HepG2 (cell line): ENCODE measurements around the gene POLR1H. TPM values are rescaled to one million over a fixed set of nuclear protein-coding genes. Genes with fewer than 3 reads are reported as not detected.

Experiments used
- CBX1 ChIP-seq: IDR thresholded peaks from one replicate; pipeline ENCODE4 v1.6.1; 2016; ENCODE audit warnings: antibody characterized with exemption, low read depth
- FOXP1 ChIP-seq, 2 experiments: fragments of 450-650 bp in 1 of 2; IDR thresholded peaks; 2 replicates each; pipeline ENCODE4 v1.6.1; 2017 to 2018; ENCODE audit warnings: antibody characterized with exemption in 1 of 2
- GATAD2A ChIP-seq: IDR thresholded peaks from 2 replicates; pipeline ENCODE4 v1.6.1; 2016
- THYN1 ChIP-seq: sonication (generic); formaldehyde crosslinking; IDR thresholded peaks from 2 replicates; pipeline ENCODE4 v1.8.1; 2023; ENCODE audit warnings: low read depth, mild to moderate bottlenecking, moderate library complexity, missing genetic modification reagents, borderline replicate concordance
- ZMAT3 ChIP-seq: sonication (generic); formaldehyde crosslinking; conservative IDR thresholded peaks from 2 replicates; pipeline ENCODE4 v1.7.0; 2021; ENCODE audit warnings: missing genetic modification reagents
- ZMYM3 ChIP-seq: sonication (generic); formaldehyde crosslinking; IDR thresholded peaks from 2 replicates; pipeline ENCODE4 v1.5.1; 2020; ENCODE audit warnings: mild to moderate bottlenecking, missing genetic modification reagents
- ZNF382 ChIP-seq: sonication (generic); formaldehyde crosslinking; IDR thresholded peaks from 2 replicates; pipeline ENCODE4 v1.5.0; 2020; ENCODE audit warnings: missing genetic modification reagents, mild to moderate bottlenecking, borderline replicate concordance
- ZNF430 ChIP-seq: sonication (generic); formaldehyde crosslinking; IDR thresholded peaks from 2 replicates; pipeline ENCODE4 v1.9.0; 2021; ENCODE audit warnings: mild to moderate bottlenecking, missing genetic modification reagents
- ZNF501 ChIP-seq: sonication (generic); formaldehyde crosslinking; IDR thresholded peaks from 2 replicates; pipeline ENCODE4 v1.5.1; 2020; ENCODE audit warnings: mild to moderate bottlenecking, moderate library complexity, missing genetic modification reagents
- ZNF614 ChIP-seq: IDR thresholded peaks from 2 replicates; pipeline ENCODE4 v1.6.1; 2018; ENCODE audit warnings: missing biosample characterization, missing genetic modification reagents, inconsistent platforms, borderline replicate concordance
- ZNF766 ChIP-seq: sonication (generic); formaldehyde crosslinking; IDR thresholded peaks from 2 replicates; pipeline ENCODE4 v1.5.0; 2020; ENCODE audit warnings: missing genetic modification reagents, borderline replicate concordance
- polyA plus RNA-seq, 8 experiments: library from polyadenylated mRNA; depleted of rRNA in 3 of 8; stranded (reverse) in 7 of 8; unstranded in 1 of 8; fragments of >200 nt; fragmentation: Illumina TruSeq in 4 of 8; extraction: Trizol in 4 of 8; gene quantifications; 2 replicates each; pipeline versions ENCODE4 v1.2.1 to v1.2.3, GENCODE V29; 2011 to 2016; ENCODE audit warnings: low read depth in 4 of 8, missing spikeins in 1 of 8, mixed read lengths in 1 of 8; ENCODE audit not compliant: insufficient read depth in 1 of 8
- total RNA-seq, 5 experiments: library from RNA; depleted of rRNA; stranded (reverse); fragments of >200 nt; fragmentation: Illumina TruSeq; extraction: Trizol; gene quantifications; 2 replicates each; pipeline ENCODE4 v1.2.3, GENCODE V29; 2016; ENCODE audit warnings: low read depth in 1 of 5
- TF ChIP-seq, protein P1 (sequence below): sonication (generic); formaldehyde crosslinking; IDR thresholded peaks from one replicate; pipeline ENCODE4 v1.5.1; 2020; ENCODE audit warnings: mild to moderate bottlenecking, missing genetic modification reagents; ENCODE audit errors: not compliant biosample characterization
- TF ChIP-seq, protein P2 (sequence below): IDR thresholded peaks from 2 replicates; pipeline ENCODE4 v1.6.1; 2016; ENCODE audit warnings: low read depth, control low read depth
- TF ChIP-seq, protein P3 (sequence below): sonication (generic); formaldehyde crosslinking; IDR thresholded peaks from 2 replicates; pipeline ENCODE4 v1.5.1; 2020; ENCODE audit warnings: missing genetic modification reagents, mild to moderate bottlenecking, borderline replicate concordance
- TF ChIP-seq, protein P4 (sequence below): IDR thresholded peaks from 2 replicates; pipeline ENCODE4 v1.6.1; 2016; ENCODE audit warnings: missing biosample characterization, missing genetic modification reagents, low read depth

The POLR1H gene
- total and polyA plus RNA-seq, 2 of the 13 experiments (the other 11 are each of a cell fraction or from before 2014, with no cell fraction given), result 61.4 to 79.8 TPM

DNA sequence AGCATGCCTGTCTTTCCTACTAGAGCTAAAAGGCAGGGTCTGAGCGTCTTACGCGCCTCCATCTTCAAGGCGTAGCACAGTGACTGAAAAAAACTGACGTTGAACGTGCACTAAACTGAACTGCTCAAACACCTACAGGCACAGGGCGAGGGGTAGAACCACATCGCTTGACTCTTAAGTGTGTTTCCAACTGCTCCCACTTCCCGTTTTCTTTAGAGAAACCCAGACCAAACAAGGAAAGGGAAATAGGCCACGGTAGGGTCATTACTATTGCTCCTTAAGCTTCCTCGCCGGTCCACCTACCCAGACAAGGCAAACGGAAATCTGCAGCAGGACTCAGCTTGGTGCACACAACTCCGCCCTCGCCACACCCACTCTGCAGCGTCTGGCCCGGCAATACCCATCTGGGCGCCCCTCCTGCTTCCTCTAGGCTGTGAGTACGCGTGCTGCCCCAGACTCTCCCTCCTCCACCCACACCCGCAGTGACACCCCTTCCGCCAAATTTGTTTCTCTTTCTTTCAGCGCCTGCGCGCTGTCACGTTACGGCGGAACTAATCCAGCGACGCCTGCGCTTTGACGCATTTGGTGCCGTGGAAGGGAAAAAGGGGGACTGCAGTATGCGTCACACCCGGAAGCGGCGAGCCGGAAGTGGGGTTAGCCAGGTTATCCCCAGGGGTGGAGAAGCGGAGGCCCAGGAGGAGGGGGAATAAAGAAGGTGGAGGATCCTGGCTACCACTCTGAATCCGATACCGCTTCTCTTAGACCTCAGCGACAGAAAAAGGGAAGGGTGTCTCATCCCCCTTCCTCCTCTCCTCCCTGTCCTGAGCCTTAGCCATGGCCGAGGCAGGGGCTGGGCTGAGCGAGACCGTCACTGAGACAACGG, 5.8 kb downstream of the POLR1H start, which contains the start of gene PPP1R11 (continued):
- TF ChIP-seq, protein P1, sequence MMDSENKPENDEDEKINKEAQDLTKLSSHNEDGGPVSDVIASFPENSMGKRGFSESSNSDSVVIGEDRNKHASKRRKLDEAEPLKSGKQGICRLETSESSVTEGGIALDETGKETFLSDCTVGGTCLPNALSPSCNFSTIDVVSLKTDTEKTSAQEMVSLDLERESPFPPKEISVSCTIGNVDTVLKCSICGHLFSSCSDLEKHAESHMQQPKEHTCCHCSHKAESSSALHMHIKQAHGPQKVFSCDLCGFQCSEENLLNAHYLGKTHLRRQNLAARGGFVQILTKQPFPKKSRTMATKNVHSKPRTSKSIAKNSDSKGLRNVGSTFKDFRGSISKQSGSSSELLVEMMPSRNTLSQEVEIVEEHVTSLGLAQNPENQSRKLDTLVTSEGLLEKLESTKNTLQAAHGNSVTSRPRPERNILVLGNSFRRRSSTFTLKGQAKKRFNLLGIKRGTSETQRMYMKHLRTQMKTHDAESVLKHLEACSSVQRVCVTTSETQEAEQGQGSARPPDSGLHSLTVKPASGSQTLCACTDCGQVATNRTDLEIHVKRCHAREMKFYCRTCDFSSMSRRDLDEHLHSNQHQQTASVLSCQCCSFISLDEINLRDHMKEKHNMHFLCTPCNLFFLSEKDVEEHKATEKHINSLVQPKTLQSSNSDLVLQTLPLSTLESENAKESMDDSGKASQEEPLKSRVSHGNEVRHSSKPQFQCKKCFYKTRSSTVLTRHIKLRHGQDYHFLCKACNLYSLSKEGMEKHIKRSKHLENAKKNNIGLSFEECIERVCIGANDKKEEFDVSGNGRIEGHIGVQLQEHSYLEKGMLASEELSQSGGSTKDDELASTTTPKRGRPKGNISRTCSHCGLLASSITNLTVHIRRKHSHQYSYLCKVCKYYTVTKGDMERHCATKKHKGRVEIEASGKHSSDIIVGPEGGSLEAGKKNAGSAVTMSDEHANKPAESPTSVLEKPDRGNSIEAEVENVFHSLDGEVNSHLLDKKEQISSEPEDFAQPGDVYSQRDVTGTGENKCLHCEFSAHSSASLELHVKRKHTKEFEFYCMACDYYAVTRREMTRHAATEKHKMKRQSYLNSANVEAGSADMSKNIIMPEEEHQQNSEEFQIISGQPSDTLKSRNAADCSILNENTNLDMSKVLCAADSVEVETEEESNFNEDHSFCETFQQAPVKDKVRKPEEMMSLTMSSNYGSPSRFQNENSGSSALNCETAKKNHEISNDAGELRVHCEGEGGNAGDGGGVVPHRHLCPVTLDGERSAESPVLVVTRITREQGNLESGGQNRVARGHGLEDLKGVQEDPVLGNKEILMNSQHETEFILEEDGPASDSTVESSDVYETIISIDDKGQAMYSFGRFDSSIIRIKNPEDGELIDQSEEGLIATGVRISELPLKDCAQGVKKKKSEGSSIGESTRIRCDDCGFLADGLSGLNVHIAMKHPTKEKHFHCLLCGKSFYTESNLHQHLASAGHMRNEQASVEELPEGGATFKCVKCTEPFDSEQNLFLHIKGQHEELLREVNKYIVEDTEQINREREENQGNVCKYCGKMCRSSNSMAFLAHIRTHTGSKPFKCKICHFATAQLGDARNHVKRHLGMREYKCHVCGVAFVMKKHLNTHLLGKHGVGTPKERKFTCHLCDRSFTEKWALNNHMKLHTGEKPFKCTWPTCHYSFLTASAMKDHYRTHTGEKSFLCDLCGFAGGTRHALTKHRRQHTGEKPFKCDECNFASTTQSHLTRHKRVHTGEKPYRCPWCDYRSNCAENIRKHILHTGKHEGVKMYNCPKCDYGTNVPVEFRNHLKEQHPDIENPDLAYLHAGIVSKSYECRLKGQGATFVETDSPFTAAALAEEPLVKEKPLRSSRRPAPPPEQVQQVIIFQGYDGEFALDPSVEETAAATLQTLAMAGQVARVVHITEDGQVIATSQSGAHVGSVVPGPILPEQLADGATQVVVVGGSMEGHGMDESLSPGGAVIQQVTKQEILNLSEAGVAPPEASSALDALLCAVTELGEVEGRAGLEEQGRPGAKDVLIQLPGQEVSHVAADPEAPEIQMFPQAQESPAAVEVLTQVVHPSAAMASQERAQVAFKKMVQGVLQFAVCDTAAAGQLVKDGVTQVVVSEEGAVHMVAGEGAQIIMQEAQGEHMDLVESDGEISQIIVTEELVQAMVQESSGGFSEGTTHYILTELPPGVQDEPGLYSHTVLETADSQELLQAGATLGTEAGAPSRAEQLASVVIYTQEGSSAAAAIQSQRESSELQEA, result peak; percentile 71
- TF ChIP-seq, protein P2, sequence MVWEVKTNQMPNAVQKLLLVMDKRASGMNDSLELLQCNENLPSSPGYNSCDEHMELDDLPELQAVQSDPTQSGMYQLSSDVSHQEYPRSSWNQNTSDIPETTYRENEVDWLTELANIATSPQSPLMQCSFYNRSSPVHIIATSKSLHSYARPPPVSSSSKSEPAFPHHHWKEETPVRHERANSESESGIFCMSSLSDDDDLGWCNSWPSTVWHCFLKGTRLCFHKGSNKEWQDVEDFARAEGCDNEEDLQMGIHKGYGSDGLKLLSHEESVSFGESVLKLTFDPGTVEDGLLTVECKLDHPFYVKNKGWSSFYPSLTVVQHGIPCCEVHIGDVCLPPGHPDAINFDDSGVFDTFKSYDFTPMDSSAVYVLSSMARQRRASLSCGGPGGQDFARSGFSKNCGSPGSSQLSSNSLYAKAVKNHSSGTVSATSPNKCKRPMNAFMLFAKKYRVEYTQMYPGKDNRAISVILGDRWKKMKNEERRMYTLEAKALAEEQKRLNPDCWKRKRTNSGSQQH (CRISPR knock-in tag), result no peak; the same call in none of the 2 replicates
- TF ChIP-seq, protein P3, sequence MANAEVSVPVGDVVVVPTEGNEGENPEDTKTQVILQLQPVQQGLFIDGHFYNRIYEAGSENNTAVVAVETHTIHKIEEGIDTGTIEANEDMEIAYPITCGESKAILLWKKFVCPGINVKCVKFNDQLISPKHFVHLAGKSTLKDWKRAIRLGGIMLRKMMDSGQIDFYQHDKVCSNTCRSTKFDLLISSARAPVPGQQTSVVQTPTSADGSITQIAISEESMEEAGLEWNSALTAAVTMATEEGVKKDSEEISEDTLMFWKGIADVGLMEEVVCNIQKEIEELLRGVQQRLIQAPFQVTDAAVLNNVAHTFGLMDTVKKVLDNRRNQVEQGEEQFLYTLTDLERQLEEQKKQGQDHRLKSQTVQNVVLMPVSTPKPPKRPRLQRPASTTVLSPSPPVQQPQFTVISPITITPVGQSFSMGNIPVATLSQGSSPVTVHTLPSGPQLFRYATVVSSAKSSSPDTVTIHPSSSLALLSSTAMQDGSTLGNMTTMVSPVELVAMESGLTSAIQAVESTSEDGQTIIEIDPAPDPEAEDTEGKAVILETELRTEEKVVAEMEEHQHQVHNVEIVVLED (CRISPR knock-in tag), result peak; percentile 96
- TF ChIP-seq THYN1 (CRISPR knock-in tag) (peak; percentile 87; the same call in 1 of the 2 replicates), ZMYM3 (CRISPR knock-in tag) (no peak), ZNF430 (CRISPR knock-in tag) (0 out of 2 replicates have a peak, but pooled peaks have one; percentile 25), FOXP1 (IDR thresholded peaks at IDR 0.05) (peak; percentile 73), FOXP1 (CRISPR knock-in tag; IDR thresholded peaks at IDR 0.05) (peak; percentile 61), ZMAT3 (CRISPR knock-in tag) (peak; percentile 65; the same call in 1 of the 2 replicates), ZNF614 (CRISPR knock-in tag) (peak; percentile 51; the same call in 1 of the 2 replicates), GATAD2A (peak; percentile 55; the same call in 1 of the 2 replicates), ZNF382 (no peak), ZNF766 (0 out of 2 replicates have a peak, but pooled peaks have one; percentile 46), CBX1 (peak; percentile 34), ZNF501 (CRISPR knock-in tag) (peak; percentile 99)
- TF ChIP-seq, protein P4, sequence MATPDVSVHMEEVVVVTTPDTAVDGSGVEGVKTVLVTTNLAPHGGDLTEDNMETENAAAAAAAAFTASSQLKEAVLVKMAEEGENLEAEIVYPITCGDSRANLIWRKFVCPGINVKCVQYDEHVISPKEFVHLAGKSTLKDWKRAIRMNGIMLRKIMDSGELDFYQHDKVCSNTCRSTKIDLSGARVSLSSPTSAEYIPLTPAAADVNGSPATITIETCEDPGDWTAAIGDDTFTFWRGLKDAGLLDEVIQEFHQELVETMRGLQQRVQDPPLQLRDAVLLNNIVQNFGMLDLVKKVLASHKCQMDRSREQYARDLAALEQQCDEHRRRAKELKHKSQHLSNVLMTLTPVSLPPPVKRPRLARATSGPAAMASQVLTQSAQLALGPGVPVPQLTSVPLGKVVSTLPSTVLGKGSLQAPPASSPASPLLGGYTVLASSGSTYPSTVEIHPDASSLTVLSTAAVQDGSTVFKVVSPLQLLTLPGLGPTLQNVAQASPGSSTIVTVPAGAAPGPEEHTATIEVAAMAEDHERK, result peak; percentile 82
